Activated CD4-positive, alpha-beta T cell treated with anti-CD3 and anti-CD28 coated beads, Interleukin-2, amount 10 ng/mL, durations not matched to agents 24 days and 14 days (primary cell): ENCODE measurements around the gene GPRC5C. TPM values are rescaled to one million over a fixed set of nuclear protein-coding genes. Genes with fewer than 3 reads are reported as not detected.

Experiments
- DNase-seq: peaks from one replicate; pipeline ENCODE4 v3.0.0; 2022
- H3K27ac Mint-ChIP-seq: one replicate; pipeline ENCODE4 v1.8.0; 2022; ENCODE audit warnings: mild to moderate bottlenecking, mixed read lengths
- H3K27me3 Mint-ChIP-seq: one replicate; pipeline ENCODE4 v1.8.0; 2022; ENCODE audit warnings: mixed read lengths
- H3K36me3 Mint-ChIP-seq: one replicate; pipeline ENCODE4 v1.8.0; 2022; ENCODE audit warnings: low read depth, mild to moderate bottlenecking, mixed read lengths
- H3K4me1 Mint-ChIP-seq: one replicate; pipeline ENCODE4 v1.8.0; 2021; ENCODE audit warnings: mixed read lengths
- H3K4me3 Mint-ChIP-seq: one replicate; pipeline ENCODE4 v1.8.0; 2022; ENCODE audit warnings: mild to moderate bottlenecking, moderate library complexity, mixed read lengths
- H3K9me3 Mint-ChIP-seq: one replicate; pipeline ENCODE4 v1.8.0; 2021; ENCODE audit warnings: mixed read lengths
- intact Hi-C: fragments of 100-400 bp; cut with micrococcal nuclease; formaldehyde crosslinking; loops from one replicate; pipeline ENCODE4 v1.15.1; 2023
- total RNA-seq: library from RNA; stranded (reverse); gene quantifications from 2 replicates; pipeline ENCODE4 v1.2.3, GENCODE V29; 2022

GPRC5C gene, protein sequence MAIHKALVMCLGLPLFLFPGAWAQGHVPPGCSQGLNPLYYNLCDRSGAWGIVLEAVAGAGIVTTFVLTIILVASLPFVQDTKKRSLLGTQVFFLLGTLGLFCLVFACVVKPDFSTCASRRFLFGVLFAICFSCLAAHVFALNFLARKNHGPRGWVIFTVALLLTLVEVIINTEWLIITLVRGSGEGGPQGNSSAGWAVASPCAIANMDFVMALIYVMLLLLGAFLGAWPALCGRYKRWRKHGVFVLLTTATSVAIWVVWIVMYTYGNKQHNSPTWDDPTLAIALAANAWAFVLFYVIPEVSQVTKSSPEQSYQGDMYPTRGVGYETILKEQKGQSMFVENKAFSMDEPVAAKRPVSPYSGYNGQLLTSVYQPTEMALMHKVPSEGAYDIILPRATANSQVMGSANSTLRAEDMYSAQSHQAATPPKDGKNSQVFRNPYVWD
- total RNA-seq, result 0.42 and 0.54 TPM in 2 replicates

DNA sequence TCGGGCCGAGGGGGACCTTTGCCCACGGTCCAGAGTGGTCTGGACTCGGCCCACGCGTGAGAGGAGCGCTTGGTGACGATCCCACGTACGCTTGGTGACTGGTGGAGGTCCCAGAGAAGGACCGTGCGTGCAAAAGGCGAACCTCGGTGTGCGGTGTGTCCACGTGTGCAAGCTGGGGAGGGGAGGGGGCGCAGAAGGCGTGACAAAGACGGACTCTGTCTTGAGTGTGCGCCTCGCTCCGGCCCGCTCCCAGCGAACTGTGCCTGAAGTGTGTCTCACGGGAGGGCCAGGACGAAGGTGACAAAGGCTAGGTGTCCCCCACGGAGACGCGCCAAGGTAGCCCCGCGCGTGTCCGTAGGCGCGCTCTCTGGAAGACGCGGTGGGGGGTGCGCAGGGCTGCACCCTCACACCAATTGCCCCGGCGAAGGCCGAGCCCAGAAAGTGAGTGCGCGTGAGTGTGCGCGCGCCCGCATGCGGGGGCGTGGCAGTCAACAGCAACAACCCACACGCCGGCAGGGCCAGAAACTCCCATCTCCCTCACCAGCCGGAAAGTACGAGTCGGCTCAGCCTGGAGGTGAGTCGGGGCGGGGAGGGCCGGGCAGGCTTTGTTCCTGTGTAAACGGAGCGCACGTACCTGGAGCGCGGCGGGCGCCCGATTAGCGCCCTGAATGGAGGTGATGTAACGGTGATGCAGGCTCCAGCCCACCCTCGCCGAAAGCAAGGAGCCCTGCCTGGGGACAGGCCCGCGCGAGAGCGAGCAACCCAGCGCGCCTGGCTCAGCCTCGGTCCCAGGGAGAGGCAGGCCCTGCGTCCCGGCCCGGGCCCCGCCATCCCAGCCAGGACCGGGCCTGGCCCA lies at the start of gene GPRC5C:
Gene GPRC5C, plus strand, starts transcription at position 521 of the 856 bp plus-strand sequence. CDS start 7,689 bp downstream, outside the sequence.
- no peaks in the 10 kb centered on the region for H3K9me3 Mint-ChIP-seq
- intact Hi-C loops, result loop anchor here (10.0 kb wide), 1 partner anchor 63 kb away; no protein-coding TSS in a partner anchor

GRCh38 chr17:74383141-74383540 lies 48.7 kb upstream of the GPRC5C start:
- Mint-ChIP-seq H3K9me3 (no peaks in the 10 kb centered on the region), H3K4me3 (no peak overlapping the region), H3K4me1 (peaks cover 3% of the 10 kb centered on the region), H3K36me3 (no peaks in the 10 kb centered on the region), H3K27me3 (peaks cover 5% of the 10 kb centered on the region), H3K27ac (no peak overlapping the region)
- intact Hi-C loops, result no loop called here
- DNase-seq, result no peak

More for the DNA sequence above, at the start of gene GPRC5C:
- no peaks in the 10 kb centered on the region for H3K36me3 Mint-ChIP-seq
- H3K27me3 Mint-ChIP-seq, result peaks cover 68% of the 10 kb centered on the region
- H3K27ac Mint-ChIP-seq, result peak within 1 kb of the TSS; percentile 45
- DNase-seq, result peak; percentile 86
- peak within 1 kb of the TSS; percentile 74 for H3K4me3 Mint-ChIP-seq
- H3K4me1 Mint-ChIP-seq, result peaks cover 11% of the 10 kb centered on the region

DNA sequence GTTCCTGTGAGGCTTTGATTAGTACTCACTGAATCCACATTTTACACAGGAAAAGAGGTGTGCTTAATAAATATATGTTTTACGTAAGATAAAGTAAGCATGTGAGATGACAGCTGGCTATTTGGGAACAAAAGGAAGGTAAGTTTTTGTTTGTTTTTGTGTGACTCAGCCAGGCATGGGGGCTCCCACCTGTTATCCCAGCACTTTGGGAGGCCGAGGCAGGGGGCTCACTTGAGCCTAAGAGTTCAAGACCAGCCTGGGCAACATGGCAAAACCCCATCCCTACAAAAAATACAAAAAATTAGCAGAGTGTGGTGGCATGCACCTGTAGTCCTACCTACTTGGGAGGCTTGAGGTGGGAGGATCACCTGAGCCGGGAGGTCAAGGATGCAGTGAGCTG lies 46.7 kb upstream of the GPRC5C start:
- H3K27me3 Mint-ChIP-seq, result peaks cover 10% of the 10 kb centered on the region
- peaks cover 3% of the 10 kb centered on the region for H3K4me1 Mint-ChIP-seq
- no peaks in the 10 kb centered on the region for H3K36me3 Mint-ChIP-seq
- H3K9me3 Mint-ChIP-seq, result no peaks in the 10 kb centered on the region
- DNase-seq, result no peak
- no peak overlapping the region for H3K27ac Mint-ChIP-seq
- H3K4me3 Mint-ChIP-seq, result no peak overlapping the region
- intact Hi-C loops, result no loop called here

- Mint-ChIP-seq H3K4me1 (no peaks in the 10 kb centered on the region), H3K9me3 (no peaks in the 10 kb centered on the region), H3K4me3 (no peak overlapping the region), H3K27me3 (peaks cover 11% of the 10 kb centered on the region), H3K36me3 (no peaks in the 10 kb centered on the region), H3K27ac (no peak overlapping the region)
- no peak for DNase-seq
- intact Hi-C loops, result no loop called here
Observed at GRCh38 chr17:74386386-74386785, 45.5 kb upstream of the GPRC5C start.

GRCh38 chr17:74387365-74388218 lies 44.3 kb upstream of the GPRC5C start:
- intact Hi-C loops, result no loop called here
- peaks cover 11% of the 10 kb centered on the region for H3K27me3 Mint-ChIP-seq
- H3K4me3 Mint-ChIP-seq, result no peak overlapping the region
- no peak for DNase-seq
- no peaks in the 10 kb centered on the region for H3K36me3 Mint-ChIP-seq
- H3K9me3 Mint-ChIP-seq, result no peaks in the 10 kb centered on the region
- no peaks in the 10 kb centered on the region for H3K4me1 Mint-ChIP-seq
- no peak overlapping the region for H3K27ac Mint-ChIP-seq

GRCh38 chr17:74389084-74389753 lies 42.7 kb upstream of the GPRC5C start:
- Mint-ChIP-seq H3K4me1 (no peaks in the 10 kb centered on the region), H3K27ac (no peak overlapping the region), H3K36me3 (no peaks in the 10 kb centered on the region), H3K27me3 (peaks cover 11% of the 10 kb centered on the region), H3K4me3 (no peak overlapping the region), H3K9me3 (no peaks in the 10 kb centered on the region)
- intact Hi-C loops, result no loop called here
- no peak for DNase-seq

DNA sequence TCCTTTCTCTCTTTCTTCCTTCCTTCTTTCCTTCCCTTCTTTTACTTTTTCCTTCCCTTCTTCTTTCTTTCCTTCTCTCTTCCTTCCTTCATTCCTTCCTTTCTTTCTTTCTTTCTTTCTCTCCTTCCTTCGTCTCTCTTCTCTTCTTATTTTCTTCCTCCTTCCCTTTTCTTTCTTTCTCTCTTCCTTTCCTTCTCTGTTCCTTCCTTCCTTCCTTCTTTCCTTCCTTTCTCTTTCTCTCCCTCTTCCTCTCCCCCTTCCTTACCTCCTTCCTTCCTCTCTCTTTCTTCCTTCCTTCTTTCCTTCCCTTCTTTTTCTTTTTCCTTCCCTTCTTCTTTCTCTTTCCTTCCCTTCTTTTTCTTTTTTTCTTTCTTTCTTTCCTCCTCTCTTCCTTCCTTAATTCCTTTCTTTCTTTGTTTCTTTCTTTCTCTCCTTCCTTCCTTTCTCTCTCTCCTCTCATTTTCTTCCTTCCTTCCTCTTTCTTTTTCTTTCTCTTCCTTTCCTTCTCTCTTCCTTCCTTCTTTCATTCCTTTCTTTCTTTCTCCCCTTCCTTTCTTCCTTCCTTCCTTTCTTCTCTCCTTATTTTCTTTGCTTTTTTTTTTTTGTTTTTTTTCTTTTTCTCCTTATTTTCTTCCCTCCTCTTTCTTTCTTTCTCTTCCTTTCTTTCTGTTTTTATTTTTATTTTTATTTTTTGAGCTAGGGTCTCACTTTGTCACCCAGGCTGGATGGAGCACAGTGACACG lies 41.8 kb upstream of the GPRC5C start:
- DNase-seq, result no peak
- intact Hi-C loops, result no loop called here
- Mint-ChIP-seq H3K4me3 (no peak overlapping the region), H3K9me3 (no peaks in the 10 kb centered on the region), H3K27ac (no peak overlapping the region), H3K27me3 (peaks cover 7% of the 10 kb centered on the region), H3K4me1 (no peaks in the 10 kb centered on the region), H3K36me3 (no peaks in the 10 kb centered on the region)

- no peak for DNase-seq
- H3K4me3 Mint-ChIP-seq, result no peak overlapping the region
- no peaks in the 10 kb centered on the region for H3K9me3 Mint-ChIP-seq
- no peaks in the 10 kb centered on the region for H3K4me1 Mint-ChIP-seq
- H3K36me3 Mint-ChIP-seq, result no peaks in the 10 kb centered on the region
- peaks cover 7% of the 10 kb centered on the region for H3K27me3 Mint-ChIP-seq
- intact Hi-C loops, result no loop called here
- no peak overlapping the region for H3K27ac Mint-ChIP-seq
Observed at GRCh38 chr17:74390680-74391653, 40.9 kb upstream of the GPRC5C start.

- intact Hi-C loops, result no loop called here
- H3K9me3 Mint-ChIP-seq, result no peaks in the 10 kb centered on the region
- H3K27me3 Mint-ChIP-seq, result peaks cover 7% of the 10 kb centered on the region
- H3K4me3 Mint-ChIP-seq, result no peak overlapping the region
- DNase-seq, result no peak
- H3K27ac Mint-ChIP-seq, result no peak overlapping the region
- no peaks in the 10 kb centered on the region for H3K36me3 Mint-ChIP-seq
- no peaks in the 10 kb centered on the region for H3K4me1 Mint-ChIP-seq
Observed at GRCh38 chr17:74391771-74392170, 40.1 kb upstream of the GPRC5C start.

GRCh38 chr17:74392848-74393247 lies 39.0 kb upstream of the GPRC5C start:
- Mint-ChIP-seq H3K9me3 (no peaks in the 10 kb centered on the region), H3K4me1 (no peaks in the 10 kb centered on the region), H3K27ac (no peak overlapping the region), H3K36me3 (no peaks in the 10 kb centered on the region), H3K4me3 (no peak overlapping the region), H3K27me3 (peaks cover 7% of the 10 kb centered on the region)
- intact Hi-C loops, result no loop called here
- no peak for DNase-seq

DNA sequence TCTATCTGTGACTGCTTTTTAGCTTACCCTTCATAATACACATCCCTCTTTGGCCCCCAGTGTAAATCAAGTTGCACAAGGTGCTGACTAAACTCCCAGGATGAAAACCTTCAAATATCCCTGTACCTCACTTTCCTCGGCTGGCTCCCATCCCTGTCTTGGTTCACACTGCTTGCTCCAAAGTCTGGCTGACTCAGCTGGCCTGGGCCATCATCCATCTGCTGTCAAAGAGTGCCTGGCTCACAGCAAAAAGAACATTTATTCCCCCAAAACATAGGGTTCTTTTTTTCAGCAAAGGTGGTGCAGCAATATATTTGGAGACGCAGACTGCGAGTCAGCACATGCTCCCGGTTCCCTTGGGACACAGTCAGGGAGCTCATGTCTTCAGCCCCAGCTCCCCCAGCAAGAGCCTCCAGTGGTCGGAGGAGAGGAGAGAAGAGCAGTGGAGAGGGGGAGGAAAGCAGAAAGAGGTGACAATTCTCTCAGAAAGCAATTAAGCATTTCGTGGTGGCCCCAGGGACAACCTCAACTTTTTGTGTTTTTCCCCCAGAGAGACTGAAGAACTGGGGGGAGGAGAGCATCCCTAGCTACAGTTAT lies 38.4 kb upstream of the GPRC5C start:
- no peaks in the 10 kb centered on the region for H3K36me3 Mint-ChIP-seq
- no peak for DNase-seq
- no peaks in the 10 kb centered on the region for H3K9me3 Mint-ChIP-seq
- no peak overlapping the region for H3K4me3 Mint-ChIP-seq
- intact Hi-C loops, result no loop called here
- no peak overlapping the region for H3K27ac Mint-ChIP-seq
- H3K27me3 Mint-ChIP-seq, result peaks cover 7% of the 10 kb centered on the region
- no peaks in the 10 kb centered on the region for H3K4me1 Mint-ChIP-seq
